SJCRH30 (cell line): Measurements from ENCODE around the gene EHMT1. TPM values are rescaled to one million over a fixed set of nuclear protein-coding genes. Genes with fewer than 3 reads are reported as not detected.
"Not testable (repeated sequence)": the region's sequence is repeated elsewhere in the genome, so short reads cannot be mapped to it uniquely, and the experiment has no call there.

Experiments
- DNase-seq, 2 experiments: peaks; one replicate each; pipeline ENCODE4 v3.0.0-alpha.2; 2015 to 2020
- H3K27ac ChIP-seq: fragments of 250-450 bp; sonication (Bioruptor Pico); 2 replicates; pipeline ENCODE4 v1.5.1; 2020; ENCODE audit warnings: mild to moderate bottlenecking, moderate library complexity
- H3K27me3 ChIP-seq: fragments of 250-450 bp; sonication (Bioruptor Pico); 2 replicates; pipeline ENCODE4 v1.5.1; 2020; ENCODE audit warnings: mild to moderate bottlenecking, moderate library complexity
- H3K36me3 ChIP-seq: fragments of 250-450 bp; sonication (Bioruptor Pico); 2 replicates; pipeline ENCODE4 v1.5.1; 2020; ENCODE audit warnings: mild to moderate bottlenecking, moderate library complexity
- H3K4me1 ChIP-seq: fragments of 250-450 bp; sonication (Bioruptor Pico); 2 replicates; pipeline ENCODE4 v1.5.1; 2020; ENCODE audit warnings: mild to moderate bottlenecking, moderate library complexity
- H3K4me3 ChIP-seq: fragments of 250-450 bp; sonication (Bioruptor Pico); 2 replicates; pipeline ENCODE4 v1.5.1; 2020; ENCODE audit warnings: mild to moderate bottlenecking, moderate library complexity
- H3K9me3 ChIP-seq: fragments of 250-450 bp; sonication (Bioruptor Pico); replicated peaks from 2 replicates; pipeline ENCODE4 v1.5.1; 2020; ENCODE audit warnings: mild to moderate bottlenecking, moderate library complexity
- total RNA-seq: library from RNA; depleted of rRNA; stranded (reverse); fragments of >200 nt; shearing (Covaris generic); gene quantifications from 2 replicates; pipeline ENCODE4 v1.2.3, GENCODE V29; 2014

Gene EHMT1
- total RNA-seq, 1 experiment from 2014 or later: 79.6 TPM

- no peak overlapping the region for H3K27ac ChIP-seq
- H3K27me3 ChIP-seq: no peaks in the 10 kb centered on the region
- peaks cover 8% of the 10 kb centered on the region for H3K9me3 ChIP-seq
- peaks cover 44% of the 10 kb centered on the region for H3K36me3 ChIP-seq
- no peaks in the 10 kb centered on the region for H3K4me1 ChIP-seq
- no peak overlapping the region for H3K4me3 ChIP-seq
- no peak for DNase-seq
Measured at GRCh38 chr9:137723783-137724445, 105.1 kb downstream of the EHMT1 start.

- no peaks in the 10 kb centered on the region for H3K27me3 ChIP-seq
- H3K4me1 ChIP-seq: no peaks in the 10 kb centered on the region
- H3K36me3 ChIP-seq: peaks cover 44% of the 10 kb centered on the region
- no peak for DNase-seq
- no peak overlapping the region for H3K27ac ChIP-seq
- peaks cover 8% of the 10 kb centered on the region for H3K9me3 ChIP-seq
- H3K4me3 ChIP-seq: no peak overlapping the region
Measured at GRCh38 chr9:137724818-137725240, 106.0 kb downstream of the EHMT1 start.

GRCh38 chr9:137725598-137725997, 106.8 kb downstream of the EHMT1 start:
- Histone ChIP-seq H3K36me3 (peaks cover 45% of the 10 kb centered on the region), H3K27me3 (no peaks in the 10 kb centered on the region), H3K27ac (no peak overlapping the region), H3K4me1 (no peaks in the 10 kb centered on the region), H3K4me3 (no peak overlapping the region), H3K9me3 (peaks cover 8% of the 10 kb centered on the region)
- no peak for DNase-seq

GRCh38 chr9:137726336-137726735, 107.5 kb downstream of the EHMT1 start:
- not testable (repeated sequence) for H3K27ac ChIP-seq, H3K27me3 ChIP-seq, H3K4me3 ChIP-seq, DNase-seq, H3K4me1 ChIP-seq, H3K9me3 ChIP-seq
- peaks cover 51% of the 10 kb centered on the region for H3K36me3 ChIP-seq

- peaks cover 52% of the 10 kb centered on the region for H3K36me3 ChIP-seq
- no peaks in the 10 kb centered on the region for H3K27me3 ChIP-seq
- no peaks in the 10 kb centered on the region for H3K4me1 ChIP-seq
- DNase-seq: no peak
- no peak overlapping the region for H3K27ac ChIP-seq
- H3K9me3 ChIP-seq: peaks cover 8% of the 10 kb centered on the region
- no peak overlapping the region for H3K4me3 ChIP-seq
Measured at GRCh38 chr9:137726764-137727163, 108.0 kb downstream of the EHMT1 start.

- Histone ChIP-seq H3K4me1 (no peaks in the 10 kb centered on the region), H3K9me3 (peaks cover 8% of the 10 kb centered on the region), H3K36me3 (peaks cover 58% of the 10 kb centered on the region), H3K27ac (no peak overlapping the region), H3K4me3 (no peak overlapping the region), H3K27me3 (no peaks in the 10 kb centered on the region)
- DNase-seq: no peak
Measured at GRCh38 chr9:137727716-137728115, 108.9 kb downstream of the EHMT1 start.

- Histone ChIP-seq H3K9me3 (peaks cover 9% of the 10 kb centered on the region), H3K27ac (no peak overlapping the region), H3K36me3 (peaks cover 67% of the 10 kb centered on the region), H3K4me3 (no peak overlapping the region), H3K27me3 (no peaks in the 10 kb centered on the region), H3K4me1 (no peaks in the 10 kb centered on the region)
- no peak for DNase-seq
Measured at GRCh38 chr9:137728444-137729311, 109.9 kb downstream of the EHMT1 start.

GRCh38 chr9:137731216-137731946, 112.6 kb downstream of the EHMT1 start:
- H3K27me3 ChIP-seq: no peaks in the 10 kb centered on the region
- H3K4me3 ChIP-seq: no peak overlapping the region
- H3K36me3 ChIP-seq: peaks cover 80% of the 10 kb centered on the region
- no peak for DNase-seq
- peaks cover 27% of the 10 kb centered on the region for H3K9me3 ChIP-seq
- H3K4me1 ChIP-seq: no peaks in the 10 kb centered on the region
- no peak overlapping the region for H3K27ac ChIP-seq

- DNase-seq: no peak
- H3K36me3 ChIP-seq: peaks cover 79% of the 10 kb centered on the region
- H3K27ac ChIP-seq: no peak overlapping the region
- no peak overlapping the region for H3K4me3 ChIP-seq
- peaks cover 20% of the 10 kb centered on the region for H3K9me3 ChIP-seq
- H3K27me3 ChIP-seq: no peaks in the 10 kb centered on the region
- no peaks in the 10 kb centered on the region for H3K4me1 ChIP-seq
Measured at GRCh38 chr9:137731947-137732813, 113.4 kb downstream of the EHMT1 start.

GRCh38 chr9:137733429-137733828, 114.6 kb downstream of the EHMT1 start:
- H3K36me3 ChIP-seq: peaks cover 72% of the 10 kb centered on the region
- no peak for DNase-seq

GRCh38 chr9:137734181-137734580, 115.4 kb downstream of the EHMT1 start:
- Histone ChIP-seq H3K36me3 (peaks cover 69% of the 10 kb centered on the region), H3K27me3 (no peaks in the 10 kb centered on the region), H3K27ac (no peak overlapping the region), H3K9me3 (peaks cover 20% of the 10 kb centered on the region), H3K4me3 (no peak overlapping the region), H3K4me1 (no peaks in the 10 kb centered on the region)
- DNase-seq: no peak

More at GRCh38 chr9:137733429-137733828, 114.6 kb downstream of the EHMT1 start:
- no peak overlapping the region for H3K27ac ChIP-seq
- no peaks in the 10 kb centered on the region for H3K4me1 ChIP-seq
- H3K4me3 ChIP-seq: no peak overlapping the region
- H3K9me3 ChIP-seq: peaks cover 20% of the 10 kb centered on the region
- H3K27me3 ChIP-seq: no peaks in the 10 kb centered on the region

GRCh38 chr9:137738182-137738696, 119.4 kb downstream of the EHMT1 start:
- H3K27ac ChIP-seq, H3K4me1 ChIP-seq, H3K4me3 ChIP-seq, DNase-seq, H3K27me3 ChIP-seq: not testable (repeated sequence)
- Histone ChIP-seq H3K36me3 (peaks cover 38% of the 10 kb centered on the region), H3K9me3 (peaks cover 20% of the 10 kb centered on the region)

GRCh38 chr9:137738703-137739102, 119.9 kb downstream of the EHMT1 start:
- Histone ChIP-seq H3K27me3 (no peaks in the 10 kb centered on the region), H3K27ac (no peak overlapping the region), H3K36me3 (peaks cover 35% of the 10 kb centered on the region), H3K4me3 (no peak overlapping the region), H3K4me1 (peaks cover 10% of the 10 kb centered on the region), H3K9me3 (peaks cover 18% of the 10 kb centered on the region)
- no peak for DNase-seq
